Right renal cortex interstitium (tissue), 3 donors: ENCODE measurements around the gene CYP2E1. TPM values are rescaled to one million over a fixed set of nuclear protein-coding genes. Genes with fewer than 3 reads are reported as not detected.
"Not testable (repeated sequence)": the region's sequence is repeated elsewhere in the genome, so short reads cannot be mapped to it uniquely, and the experiment has no call there.

ENCODE experiments used
- DNase-seq, 3 donors: peaks; one replicate each; pipeline ENCODE4 v3.0.0-alpha.2; 2013; ENCODE audit warnings: low read depth in 3 of 3, low spot score in 2 of 3
- polyA plus RNA-seq, 3 donors: library from polyadenylated mRNA; unstranded; fragments of 120-200 nt; gene quantifications; one replicate each; pipeline ENCODE4 v1.2.1, GENCODE V29; 2013; ENCODE audit not compliant: insufficient read length in 3 of 3

Gene CYP2E1
- under 1 TPM; 0.69 to 0.93 (median 0.76) TPM for polyA plus RNA-seq

GRCh38 chr10:133526957-133527588 lies at the start of gene CYP2E1:
Gene CYP2E1 (plus strand): TSS chr10:133527363. CDS start chr10:133527396, 33 bp downstream.
- no peak for DNase-seq

- DNase-seq: no peak
These were observed 46.0 kb upstream of the CYP2E1 start for GRCh38 chr10:133481086-133481643.

DNA sequence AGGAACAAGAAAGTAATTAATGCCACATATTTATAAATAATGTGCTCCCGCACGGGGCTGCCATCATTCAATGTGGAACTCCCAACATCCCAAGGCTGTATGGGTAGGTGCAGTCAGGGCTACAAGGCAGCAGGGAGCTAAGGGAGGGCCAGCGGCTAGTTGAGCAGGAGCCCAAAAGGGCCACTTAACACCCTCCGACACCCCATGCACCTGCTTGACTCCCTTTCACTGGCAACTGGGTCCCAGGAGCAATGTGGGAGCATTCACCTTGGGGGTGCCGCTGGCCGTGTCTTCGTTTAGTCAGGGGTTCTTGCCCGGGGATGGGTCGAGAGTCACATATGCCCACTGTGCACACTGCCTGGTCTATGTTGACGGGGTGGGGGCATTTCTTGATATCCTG lies 45.5 kb upstream of the CYP2E1 start:
- no peak for DNase-seq

- DNase-seq: no peak
These were observed 42.3 kb upstream of the CYP2E1 start for GRCh38 chr10:133484818-133485217.

DNA sequence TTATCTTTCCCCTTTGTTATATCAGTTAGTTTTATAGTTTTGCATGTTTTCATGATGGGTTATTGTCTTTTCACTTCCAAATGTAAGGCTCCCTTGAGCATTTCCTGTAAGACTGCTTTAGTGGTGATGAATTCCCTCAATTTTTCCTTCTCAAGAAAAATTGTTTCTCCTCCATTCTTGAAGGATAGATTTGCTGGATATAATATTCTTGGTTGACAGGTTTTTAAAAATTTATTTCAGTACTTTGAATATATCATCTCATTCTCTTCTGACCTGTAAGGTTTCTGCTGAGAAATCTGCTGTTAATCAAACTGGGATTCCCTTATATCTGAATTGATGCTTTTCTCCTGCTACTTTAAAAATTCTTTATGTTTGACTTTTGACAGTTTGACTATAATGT lies 40.1 kb upstream of the CYP2E1 start:
- DNase-seq: no peak

DNA sequence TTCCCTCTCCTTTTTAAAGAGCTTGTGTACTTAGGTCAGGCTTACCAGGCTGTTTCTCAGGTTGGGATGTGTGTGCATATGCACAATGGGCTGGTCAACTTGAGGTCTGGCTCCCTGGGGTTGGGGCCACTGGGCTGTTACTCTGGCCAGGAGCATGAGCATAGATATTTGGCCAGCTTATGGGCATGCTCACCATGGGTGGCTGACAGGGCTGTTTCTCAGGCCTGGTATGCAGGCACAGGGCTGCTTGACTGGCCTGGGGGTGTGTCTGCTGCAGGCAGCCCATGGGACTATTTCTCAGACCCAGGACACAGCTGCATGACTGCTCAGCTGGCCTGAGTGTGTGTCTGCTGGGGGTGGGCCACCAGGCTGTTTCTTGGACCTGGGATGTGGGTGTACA lies 38.8 kb upstream of the CYP2E1 start:
- no peak for DNase-seq

DNA sequence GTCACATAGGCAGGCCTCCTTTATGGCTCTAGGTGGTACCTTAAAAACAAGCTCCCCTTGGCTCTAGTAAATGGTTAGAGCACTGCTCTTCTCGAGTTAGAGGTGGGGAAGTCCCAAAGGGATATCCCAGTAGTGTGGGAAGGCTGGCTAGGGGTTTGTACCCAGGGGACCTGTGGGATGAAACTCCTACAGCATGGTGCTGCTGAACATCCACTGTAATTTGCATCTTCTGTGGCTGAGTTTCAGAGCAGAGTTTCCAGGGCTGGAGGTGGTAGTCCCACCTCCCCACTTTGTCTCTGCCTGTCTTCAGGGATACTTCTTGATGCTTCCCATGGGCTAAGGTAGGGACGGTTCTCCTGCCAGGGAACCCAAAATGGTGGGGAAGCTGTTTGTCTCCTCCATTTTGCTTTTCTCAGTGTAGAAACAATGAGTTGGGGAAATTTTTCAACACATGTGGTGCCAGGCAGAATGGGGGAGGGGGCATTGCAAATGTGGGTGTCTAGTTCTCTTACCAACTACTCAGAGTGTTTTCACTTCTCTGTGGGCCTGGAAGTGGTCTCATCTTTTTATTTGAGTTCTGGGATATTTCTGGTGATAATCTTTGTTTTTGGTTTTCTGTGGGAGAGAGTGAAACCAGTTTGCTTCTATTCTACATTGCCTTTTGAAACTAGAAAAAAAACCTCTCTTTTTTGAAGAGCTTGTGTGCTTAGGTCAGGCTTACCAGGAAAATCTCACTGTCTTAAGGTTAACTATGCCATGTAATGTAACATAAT lies 37.2 kb upstream of the CYP2E1 start:
- no peak for DNase-seq

DNA sequence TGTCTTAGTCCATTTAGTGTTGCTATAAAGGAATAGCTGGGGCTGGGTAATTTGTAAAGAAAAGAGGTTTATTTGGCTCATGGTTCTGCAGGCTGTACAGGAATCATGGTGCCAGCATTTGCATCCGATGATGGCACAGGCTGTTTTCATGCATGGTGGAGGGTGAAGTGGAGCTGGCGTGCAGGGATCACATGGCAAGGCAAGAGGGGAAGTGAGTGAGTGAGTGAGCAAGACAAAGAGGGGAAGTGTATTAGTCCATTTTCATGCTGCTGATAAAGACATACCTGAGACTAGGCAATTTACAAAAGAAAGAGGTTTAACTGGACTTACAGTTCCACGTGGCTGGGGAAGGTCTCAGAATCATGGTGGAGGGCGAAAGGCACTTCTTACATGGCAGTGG lies 33.6 kb upstream of the CYP2E1 start:
- DNase-seq: not testable (repeated sequence)

DNA sequence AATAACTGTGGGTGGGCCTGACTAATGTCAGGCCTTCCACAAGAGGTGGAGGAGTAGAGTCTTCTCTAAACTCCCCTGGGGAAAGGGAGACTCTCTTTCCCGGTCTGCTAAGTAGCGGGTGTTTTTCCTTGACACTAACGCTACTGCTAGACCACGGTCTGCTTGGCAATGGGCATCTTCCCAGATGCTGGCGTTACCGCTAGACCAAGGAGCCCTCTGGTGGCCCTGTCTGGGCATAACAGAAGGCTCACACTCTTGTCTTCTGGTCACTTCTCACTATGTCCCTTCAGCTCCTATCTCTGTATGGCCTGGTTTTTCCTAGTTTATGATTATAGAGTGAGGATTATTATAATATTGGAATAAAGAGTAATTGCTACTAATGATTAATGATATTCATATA lies 29.8 kb upstream of the CYP2E1 start:
- DNase-seq: not testable (repeated sequence)

- not testable (repeated sequence) for DNase-seq
These were observed 28.0 kb upstream of the CYP2E1 start for GRCh38 chr10:133499176-133499575.

- DNase-seq: not testable (repeated sequence)
These were observed 26.3 kb upstream of the CYP2E1 start for GRCh38 chr10:133500897-133501296.

- no peak for DNase-seq
These were observed 17.5 kb upstream of the CYP2E1 start for GRCh38 chr10:133509700-133510099.

DNA sequence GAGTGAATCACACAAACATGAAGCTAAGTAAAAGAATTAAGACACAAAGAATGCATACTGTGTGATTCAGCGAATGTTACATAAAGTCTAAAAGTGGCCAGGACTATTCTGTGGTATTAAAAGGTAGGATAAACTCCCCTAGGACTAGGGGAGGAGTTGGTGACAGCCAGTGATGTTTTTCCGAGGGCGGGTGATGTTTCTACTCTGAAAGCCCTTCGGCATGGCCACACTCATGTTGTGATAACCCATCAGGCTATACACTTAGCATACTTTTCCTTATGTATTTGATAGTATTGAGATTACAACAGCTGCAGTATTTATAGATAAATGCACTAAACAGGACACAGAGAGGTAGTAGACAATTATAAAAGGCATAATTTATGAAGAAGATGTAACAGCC lies 15.8 kb upstream of the CYP2E1 start:
- no peak for DNase-seq

- DNase-seq: no peak
These were observed 15.1 kb upstream of the CYP2E1 start for GRCh38 chr10:133511907-133512528.

DNA sequence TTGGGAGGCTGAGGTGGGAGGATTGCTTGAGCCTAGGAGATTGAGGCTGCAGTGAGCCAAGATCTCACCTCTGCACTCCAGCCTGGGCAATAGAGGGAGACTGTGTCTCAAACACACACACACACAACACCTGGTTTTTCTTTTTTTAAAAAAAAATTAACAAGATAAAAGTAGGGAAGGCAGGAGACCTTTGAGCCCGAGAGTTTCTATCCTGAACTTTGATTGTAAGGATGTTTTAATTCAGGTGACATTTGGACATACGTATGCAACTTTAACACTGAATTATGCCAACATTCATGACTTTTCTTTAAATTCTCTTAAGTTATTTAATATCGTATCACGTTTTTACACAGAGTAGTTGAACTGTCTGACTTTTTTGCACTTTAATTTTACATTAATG lies 11.7 kb upstream of the CYP2E1 start:
- no peak for DNase-seq

DNA sequence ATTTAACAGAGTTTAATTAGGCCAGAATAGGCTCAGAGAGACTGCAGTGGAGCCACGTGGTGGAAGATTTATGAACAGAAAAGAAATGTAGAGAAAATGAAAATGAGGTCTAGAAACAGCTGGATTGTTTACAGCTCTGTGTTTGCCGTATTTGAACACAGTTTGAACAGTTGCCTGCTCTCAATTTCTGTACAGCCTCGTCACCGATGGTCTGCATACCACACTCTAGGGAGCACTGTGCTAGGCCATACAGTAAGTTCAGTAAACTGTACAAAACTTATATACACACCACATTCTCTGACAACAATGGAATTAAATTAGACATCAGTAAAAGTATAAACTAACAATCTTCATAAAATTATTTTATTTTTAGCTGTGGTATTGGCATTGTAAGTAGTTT lies 11.1 kb upstream of the CYP2E1 start:
- DNase-seq: peak in 1 of 3 donors; percentile 21

GRCh38 chr10:133518517-133518916 lies 8.6 kb upstream of the CYP2E1 start:
- not testable (repeated sequence) for DNase-seq

GRCh38 chr10:133520193-133520738 lies 6.9 kb upstream of the CYP2E1 start:
- peak in 1 of 3 donors; percentile 44 for DNase-seq

DNA sequence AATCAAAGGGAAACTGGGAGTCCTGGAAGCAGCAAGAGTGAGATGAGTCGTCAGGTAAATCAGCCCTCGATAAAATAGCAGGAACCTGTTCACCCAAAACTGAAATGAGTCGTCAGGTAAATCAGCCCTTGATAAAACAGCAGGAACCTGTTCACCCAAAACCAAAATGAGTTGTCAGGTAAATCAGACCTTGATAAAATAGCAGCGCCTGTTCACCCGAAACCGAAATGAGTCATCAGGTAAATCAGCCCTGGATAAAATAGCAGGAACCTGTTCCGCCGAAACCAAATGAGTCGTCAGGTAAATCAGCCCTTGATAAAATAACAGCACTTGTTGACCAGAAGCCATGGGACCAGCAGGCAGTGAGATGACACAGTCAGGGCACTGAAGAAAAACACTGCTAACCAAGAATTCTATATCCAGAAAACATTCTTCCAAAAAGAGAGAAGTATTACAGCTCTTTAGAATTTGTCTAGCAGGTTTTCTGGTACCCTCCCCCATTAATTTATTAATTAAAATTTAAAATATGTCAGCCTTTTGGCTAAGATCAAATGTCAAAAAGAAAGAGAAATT lies 3.4 kb upstream of the CYP2E1 start:
- no peak for DNase-seq

GRCh38 chr10:133525444-133525843 lies 1.7 kb upstream of the CYP2E1 start:
- DNase-seq: no peak

DNA sequence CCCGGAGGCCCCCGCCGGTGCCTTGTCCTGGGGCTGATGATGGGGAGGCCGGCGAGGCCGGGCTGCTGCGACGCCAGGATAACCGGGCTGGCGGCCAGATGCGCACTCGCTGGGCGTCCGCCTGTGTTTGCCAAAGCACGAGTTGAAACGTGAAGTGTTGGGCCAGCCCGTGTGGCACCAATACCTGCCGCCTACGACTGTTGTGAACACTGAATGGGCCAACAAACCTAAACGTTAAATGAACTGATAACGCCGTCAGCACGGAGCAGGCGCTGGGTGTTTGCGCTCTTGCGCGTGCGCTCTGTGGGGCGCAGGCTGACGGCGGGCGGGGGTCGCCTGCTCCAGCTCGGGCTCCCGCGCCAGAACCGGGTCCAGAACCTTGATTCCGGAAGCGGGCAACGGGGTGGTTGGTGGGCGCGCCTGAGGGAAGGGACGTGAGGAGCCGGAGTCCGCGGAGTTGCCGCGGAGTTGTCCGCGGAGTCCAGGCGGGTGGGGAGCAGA lies 658 bp downstream of the CYP2E1 start:
- DNase-seq: no peak
